Smooth muscle cell of the coronary artery (primary cell): ENCODE data around the gene MRPL42. TPM values are rescaled to one million over a fixed set of nuclear protein-coding genes. Genes with fewer than 3 reads are reported as not detected.

Experiments
- total RNA-seq: library from RNA; depleted of rRNA; stranded (reverse); fragments of >200 nt; gene quantifications from 2 replicates; pipeline ENCODE4 v1.2.3, GENCODE V29; 2014; ENCODE audit warnings: low replicate concordance

Gene MRPL42
- total RNA-seq, result 19.0 and 50.1 TPM in 2 replicates

DNA sequence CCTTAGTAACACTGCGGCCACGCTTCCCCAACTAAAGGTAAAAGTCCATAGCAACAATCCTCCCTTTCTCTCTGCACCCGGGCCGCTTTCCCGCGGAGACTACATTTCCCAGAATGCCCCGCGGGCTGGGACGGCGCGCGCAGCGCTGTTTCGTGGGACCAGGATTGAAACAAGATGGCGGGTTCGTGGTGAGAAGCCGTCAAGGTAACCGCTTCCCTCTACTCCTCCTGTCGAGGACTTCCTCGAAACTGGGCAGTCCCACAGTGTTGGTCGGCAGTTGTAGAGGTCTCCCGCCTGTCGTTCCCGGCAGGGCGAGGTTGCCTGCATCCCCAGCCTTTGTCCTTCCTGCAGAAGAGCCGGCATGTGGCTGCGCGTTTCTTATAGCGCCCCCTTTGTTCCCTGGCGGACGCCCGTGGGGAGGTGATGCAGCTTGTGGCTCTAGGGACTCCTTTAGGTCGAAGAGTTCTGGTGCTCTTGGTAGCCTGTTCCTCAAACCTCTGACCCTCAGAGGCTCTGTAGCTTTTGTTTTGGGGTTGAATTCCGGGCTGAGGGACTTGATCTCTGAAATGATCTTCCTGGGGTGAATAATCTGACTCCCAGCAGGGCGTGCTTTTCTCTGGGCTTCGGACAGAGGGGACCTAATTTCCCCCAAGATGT, at the start of gene MRPL42:
TSS of gene MRPL42 (plus strand) at position 164 of the 657 bp plus-strand sequence. CDS start 1,772 bp downstream, outside the sequence.

DNA sequence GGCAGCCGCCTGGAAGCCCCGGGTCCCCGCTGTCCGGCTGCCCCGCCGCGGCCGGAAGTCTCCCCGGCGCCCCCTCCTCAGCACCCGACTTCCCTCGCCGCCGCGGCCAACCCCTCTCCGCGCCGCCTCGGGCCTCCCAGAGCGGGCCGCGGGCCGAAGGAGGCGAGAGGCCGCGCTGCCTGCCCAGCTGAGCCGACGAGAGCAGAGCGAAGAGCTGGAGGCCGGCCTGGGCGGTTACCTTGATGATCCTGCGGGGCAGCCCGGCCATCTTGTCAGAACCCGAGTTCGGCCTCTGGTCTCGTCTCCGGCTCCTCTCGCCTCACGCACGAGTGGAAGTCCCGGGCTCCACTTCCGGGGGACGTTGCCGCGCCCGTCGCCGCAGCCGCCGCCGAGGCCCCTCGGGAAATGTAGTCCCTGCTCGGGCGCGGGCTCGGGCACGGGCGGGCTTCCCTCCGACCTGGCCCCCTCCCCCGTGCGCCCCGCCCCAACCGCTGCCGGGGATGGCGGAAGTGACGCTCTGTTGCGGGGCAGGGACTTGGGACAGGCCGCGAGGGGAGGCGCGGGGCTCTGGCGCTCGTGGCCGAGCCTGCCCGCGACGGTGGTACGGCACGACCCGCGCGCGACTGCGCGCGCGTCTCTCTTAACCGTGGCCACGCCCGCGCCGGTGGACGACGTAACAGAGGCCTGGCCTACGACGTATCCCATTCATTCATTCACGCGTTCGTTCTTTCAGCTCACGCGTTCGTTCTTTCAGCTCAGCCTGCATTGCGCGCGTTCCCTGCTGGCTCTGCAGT, 25.5 kb upstream of the MRPL42 start, which contains the start of gene UBE2N:
TSS of gene UBE2N (minus strand) at position 331 of the 794 bp plus-strand sequence. CDS start at position 268, 63 bp downstream.

Other genes starting within 250 kb of the MRPL42 start
- gene NUDT4, start 89.6 kb upstream of the MRPL42 start, total RNA-seq, result 17.9 and 111 TPM in 2 replicates
- 83.1 and 128 TPM in 2 replicates for gene UBE2N, start 25.6 kb upstream of the MRPL42 start, total RNA-seq
- 9.2 TPM in 2 replicates for gene SOCS2, start 105.2 kb downstream of the MRPL42 start, total RNA-seq
- 6.9 and 11.5 TPM in 2 replicates for gene CRADD, start 209.9 kb downstream of the MRPL42 start, total RNA-seq